H1 (cell line): ENCODE measurements around the gene CCSAP. TPM values are rescaled to one million over a fixed set of nuclear protein-coding genes. Genes with fewer than 3 reads are reported as not detected.

Source experiments
- ASH2L ChIP-seq: fragments of 200-600, 300-600 bp; sonication (generic); IDR thresholded peaks from one replicate; pipeline ENCODE4 v1.7.1; 2017; ENCODE audit warnings: low read length
- BRCA1 ChIP-seq: IDR thresholded peaks from 2 replicates; pipeline ENCODE4 v1.6.1; 2012; ENCODE audit warnings: low read depth, low read length, improper control_type of control experiment
- CHD1 ChIP-seq: IDR thresholded peaks from 2 replicates; pipeline ENCODE4 v1.6.1; 2012; ENCODE audit warnings: low read depth, low read length, improper control_type of control experiment
- CREB1 ChIP-seq: IDR thresholded peaks from 2 replicates; pipeline ENCODE4 v1.6.1; 2012; ENCODE audit warnings: inconsistent platforms
- EGR1 ChIP-seq: IDR thresholded peaks from 2 replicates; pipeline ENCODE4 v1.6.1; 2011; ENCODE audit warnings: low read depth, low read length, borderline replicate concordance
- EP300 ChIP-seq, 2 experiments: IDR thresholded peaks; 1 replicate in 1 of 2; 2 replicates in 1 of 2; pipeline ENCODE4 v1.6.1; 2011 to 2012; ENCODE audit warnings: low read depth in 2 of 2, low read length in 2 of 2, mild to moderate bottlenecking in 2 of 2, borderline replicate concordance in 1 of 2, inconsistent platforms in 1 of 2, moderate library complexity in 1 of 2
- GTF2F1 ChIP-seq: IDR thresholded peaks from 2 replicates; pipeline ENCODE4 v1.6.1; 2012; ENCODE audit warnings: low read depth, low read length, improper control_type of control experiment, borderline replicate concordance
- JUN ChIP-seq: IDR thresholded peaks from 2 replicates; pipeline ENCODE4 v1.6.1; 2011; ENCODE audit warnings: low read depth, mild to moderate bottlenecking, improper control_type of control experiment, low read length
- JUND ChIP-seq: IDR thresholded peaks from 2 replicates; pipeline ENCODE4 v1.6.1; 2011; ENCODE audit warnings: mild to moderate bottlenecking, improper control_type of control experiment, low read length
- KDM5A ChIP-seq: fragments of 200-600 bp; IDR thresholded peaks from 2 replicates; pipeline ENCODE4 v1.7.1; 2012; ENCODE audit warnings: mild to moderate bottlenecking, low read length, inconsistent platforms, mixed read lengths
- PHF8 ChIP-seq: fragments of 200-600 bp; sonication (generic); conservative IDR thresholded peaks from 2 replicates; pipeline ENCODE4 v1.7.1; 2012; ENCODE audit warnings: low read depth, mild to moderate bottlenecking, inconsistent platforms, low read length, moderate library complexity
- SIN3A ChIP-seq, 2 experiments: IDR thresholded peaks in 1 of 2; conservative IDR thresholded peaks in 1 of 2; 2 replicates each; pipeline ENCODE4 v1.6.1; 2011 to 2012; ENCODE audit warnings: low read length in 2 of 2, improper control_type of control experiment in 1 of 2, low read depth in 1 of 2, mild to moderate bottlenecking in 1 of 2
- SP2 ChIP-seq: IDR thresholded peaks from 2 replicates; pipeline ENCODE4 v1.6.1; 2012; ENCODE audit warnings: mild to moderate bottlenecking, low read length, inconsistent platforms
- SUZ12 ChIP-seq: fragments of 200-600 bp; sonication (generic); IDR thresholded peaks from 2 replicates; pipeline ENCODE4 v1.6.1; 2012; ENCODE audit warnings: mild to moderate bottlenecking, inconsistent platforms, low read length, moderate library complexity, mixed read lengths
- TAF1 ChIP-seq: IDR thresholded peaks from 2 replicates; pipeline ENCODE4 v1.6.1; 2011; ENCODE audit warnings: mild to moderate bottlenecking, low read depth, low read length
- YY1 ChIP-seq: IDR thresholded peaks from 2 replicates; pipeline ENCODE4 v1.6.1; 2011; ENCODE audit warnings: low read depth, mild to moderate bottlenecking, low read length
- polyA plus RNA-seq, 7 experiments: library from polyadenylated mRNA; depleted of rRNA in 3 of 7; stranded (reverse) in 5 of 7; unstranded in 2 of 7; fragments of >200 nt in 5 of 7; fragments of 200-250 nt in 2 of 7; gene quantifications; 1 replicate in 5 of 7; 2 replicates in 1 of 7; 4 replicates in 1 of 7; pipeline versions ENCODE4 v1.2.1 to v1.2.3, GENCODE V29; 2011 to 2013; ENCODE audit warnings: missing spikeins in 2 of 7, mixed read lengths in 2 of 7
- total RNA-seq: library from RNA; stranded (reverse); fragmentation: NEBNext Ultra II Directional; extraction: Animal tissue kit (Norgen Biotek cat#: 25700); gene quantifications from 2 replicates; pipeline ENCODE4 v1.2.1, GENCODE V29; 2021
- TF ChIP-seq, protein P1 (sequence below): IDR thresholded peaks from 2 replicates; pipeline ENCODE4 v1.6.1; 2012; ENCODE audit warnings: inconsistent platforms
- TF ChIP-seq, protein P2 (sequence below): IDR thresholded peaks from 2 replicates; pipeline ENCODE4 v1.6.1; 2011; ENCODE audit warnings: low read length, improper control_type of control experiment
- TF ChIP-seq, protein P3 (sequence below): IDR thresholded peaks from 2 replicates; pipeline ENCODE4 v1.6.1; 2012; ENCODE audit warnings: inconsistent platforms
- TF ChIP-seq, protein P4 (sequence below): IDR thresholded peaks from 2 replicates; pipeline ENCODE4 v1.6.1; 2012; ENCODE audit warnings: low read length, inconsistent platforms

The CCSAP gene
- total and polyA plus RNA-seq, 2 of the 8 experiments (the other 6 are each of a cell fraction or from before 2014, with no cell fraction given), result 3.5 to 17.2 TPM

DNA sequence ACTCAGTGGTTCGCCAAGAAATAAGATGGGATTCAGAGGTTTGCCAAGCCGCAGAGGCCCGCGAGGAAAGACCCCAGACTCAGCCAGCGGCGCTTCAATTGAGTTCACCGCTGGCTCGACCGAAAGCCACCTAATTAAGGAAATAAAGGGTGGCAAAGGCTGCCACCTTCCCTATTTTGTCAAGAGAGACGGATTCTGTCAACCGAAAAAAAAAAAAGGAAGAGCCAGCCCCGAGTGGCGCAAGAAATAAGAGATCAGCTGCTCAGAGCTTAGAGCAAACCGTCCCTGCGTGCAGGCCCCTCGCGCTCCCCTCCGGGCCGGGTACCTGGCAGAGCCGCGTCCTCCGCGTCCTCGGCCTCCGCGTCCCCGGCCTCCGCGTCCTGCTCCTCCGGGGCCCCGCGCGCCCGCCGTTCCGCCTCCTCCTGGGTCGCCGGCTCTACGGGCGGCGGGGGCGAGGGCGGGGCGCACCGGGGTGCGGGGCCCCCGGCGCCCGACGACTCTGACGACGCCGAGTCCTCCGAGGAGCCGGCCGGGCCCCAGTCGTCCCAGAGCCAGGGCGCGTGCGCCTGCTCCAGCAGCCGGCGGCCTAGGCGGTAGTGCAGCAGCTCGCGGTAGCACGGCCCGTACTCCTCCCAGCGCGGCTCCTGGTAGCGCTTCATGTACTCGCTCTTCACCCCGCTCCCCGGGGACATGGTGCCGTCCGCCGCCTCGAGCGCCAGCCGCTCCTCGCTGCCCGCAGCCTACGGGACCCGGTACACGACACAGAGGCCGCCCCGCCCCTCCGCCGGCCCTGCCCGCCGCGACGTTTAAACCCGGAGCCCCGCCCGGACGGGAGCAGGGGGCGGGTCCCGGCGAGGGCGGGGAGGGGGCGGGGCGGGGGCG is 832 bp downstream of the CCSAP start (continued):
- no peak for TF ChIP-seq EP300 (IDR thresholded peaks at IDR 0.05; ENCODE audit: borderline replicate concordance in 1 of 2, low read depth in 2 of 2, low read length in 2 of 2)
- 0 out of 4 replicates have a peak, but pooled peaks of 1 of the 2 experiments have one; percentile 12 for TF ChIP-seq SIN3A (conservative IDR thresholded peaks at IDR 0.05 in 1 of 2, IDR thresholded peaks at IDR 0.05 in 1 of 2; ENCODE audit: low read depth in 1 of 2, low read length in 2 of 2)
- no peak for TF ChIP-seq SP2
- TF ChIP-seq ASH2L, result peak; percentile 40
- no peak for TF ChIP-seq BRCA1
- peak; percentile 26; the same call in 1 of the 2 replicates for TF ChIP-seq TAF1
- TF ChIP-seq CHD1, result no peak
- 0 out of 2 replicates have a peak, but pooled peaks have one; percentile 9 for TF ChIP-seq CREB1
- 0 out of 2 replicates have a peak, but pooled peaks have one; percentile 11 for TF ChIP-seq SUZ12
- no peak for TF ChIP-seq KDM5A
- no peak for TF ChIP-seq YY1
- TF ChIP-seq JUND, result no peak
- TF ChIP-seq, protein P1, sequence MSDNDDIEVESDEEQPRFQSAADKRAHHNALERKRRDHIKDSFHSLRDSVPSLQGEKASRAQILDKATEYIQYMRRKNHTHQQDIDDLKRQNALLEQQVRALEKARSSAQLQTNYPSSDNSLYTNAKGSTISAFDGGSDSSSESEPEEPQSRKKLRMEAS, result peak; percentile 39; the same call in 1 of the 2 replicates
- peak; percentile 69 for TF ChIP-seq PHF8
- no peak for TF ChIP-seq EGR1
- no peak for TF ChIP-seq JUN
- TF ChIP-seq, protein P2, sequence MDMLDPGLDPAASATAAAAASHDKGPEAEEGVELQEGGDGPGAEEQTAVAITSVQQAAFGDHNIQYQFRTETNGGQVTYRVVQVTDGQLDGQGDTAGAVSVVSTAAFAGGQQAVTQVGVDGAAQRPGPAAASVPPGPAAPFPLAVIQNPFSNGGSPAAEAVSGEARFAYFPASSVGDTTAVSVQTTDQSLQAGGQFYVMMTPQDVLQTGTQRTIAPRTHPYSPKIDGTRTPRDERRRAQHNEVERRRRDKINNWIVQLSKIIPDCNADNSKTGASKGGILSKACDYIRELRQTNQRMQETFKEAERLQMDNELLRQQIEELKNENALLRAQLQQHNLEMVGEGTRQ, result no peak
- TF ChIP-seq, protein P3, sequence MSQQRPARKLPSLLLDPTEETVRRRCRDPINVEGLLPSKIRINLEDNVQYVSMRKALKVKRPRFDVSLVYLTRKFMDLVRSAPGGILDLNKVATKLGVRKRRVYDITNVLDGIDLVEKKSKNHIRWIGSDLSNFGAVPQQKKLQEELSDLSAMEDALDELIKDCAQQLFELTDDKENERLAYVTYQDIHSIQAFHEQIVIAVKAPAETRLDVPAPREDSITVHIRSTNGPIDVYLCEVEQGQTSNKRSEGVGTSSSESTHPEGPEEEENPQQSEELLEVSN, result no peak
- TF ChIP-seq, protein P4, sequence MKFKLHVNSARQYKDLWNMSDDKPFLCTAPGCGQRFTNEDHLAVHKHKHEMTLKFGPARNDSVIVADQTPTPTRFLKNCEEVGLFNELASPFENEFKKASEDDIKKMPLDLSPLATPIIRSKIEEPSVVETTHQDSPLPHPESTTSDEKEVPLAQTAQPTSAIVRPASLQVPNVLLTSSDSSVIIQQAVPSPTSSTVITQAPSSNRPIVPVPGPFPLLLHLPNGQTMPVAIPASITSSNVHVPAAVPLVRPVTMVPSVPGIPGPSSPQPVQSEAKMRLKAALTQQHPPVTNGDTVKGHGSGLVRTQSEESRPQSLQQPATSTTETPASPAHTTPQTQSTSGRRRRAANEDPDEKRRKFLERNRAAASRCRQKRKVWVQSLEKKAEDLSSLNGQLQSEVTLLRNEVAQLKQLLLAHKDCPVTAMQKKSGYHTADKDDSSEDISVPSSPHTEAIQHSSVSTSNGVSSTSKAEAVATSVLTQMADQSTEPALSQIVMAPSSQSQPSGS, result no peak
- no peak for TF ChIP-seq GTF2F1
